HG03457 (cell line): ENCODE data around the gene SEMA5B.

Source experiments
- ATAC-seq: cut with Tn5 transposase; IDR thresholded peaks from one replicate; pipeline ENCODE4 v1.9.1; 2021; ENCODE audit warnings: moderate number of reproducible peaks; ENCODE audit not compliant: unreplicated experiment

The SEMA5B gene

GRCh38 chr3:122912772-122913538 lies 114.6 kb downstream of the SEMA5B start:
- no peak for ATAC-seq

- no peak for ATAC-seq
Observed at GRCh38 chr3:122911901-122912300, 115.7 kb downstream of the SEMA5B start.

GRCh38 chr3:122908251-122908650 lies 119.3 kb downstream of the SEMA5B start:
- no peak for ATAC-seq

GRCh38 chr3:122907471-122907870 lies 120.1 kb downstream of the SEMA5B start:
- no peak for ATAC-seq

- ATAC-seq: no peak
Observed at GRCh38 chr3:122903171-122903570, 124.4 kb downstream of the SEMA5B start.

GRCh38 chr3:122902326-122902725 lies 125.2 kb downstream of the SEMA5B start:
- ATAC-seq: no peak

GRCh38 chr3:122898298-122898697 lies 129.3 kb downstream of the SEMA5B start:
- ATAC-seq: no peak

- no peak for ATAC-seq
Observed at GRCh38 chr3:122893754-122894668, 133.6 kb downstream of the SEMA5B start.

- ATAC-seq: no peak
Observed at GRCh38 chr3:122893282-122893681, 134.3 kb downstream of the SEMA5B start.

- no peak for ATAC-seq
Observed at GRCh38 chr3:122892118-122892960, 135.2 kb downstream of the SEMA5B start.

- ATAC-seq: no peak
Observed at GRCh38 chr3:122890720-122891220, 136.8 kb downstream of the SEMA5B start.

- ATAC-seq: no peak
Observed at GRCh38 chr3:122890077-122890719, 137.4 kb downstream of the SEMA5B start.

- no peak for ATAC-seq
Observed at GRCh38 chr3:122886946-122887345, 140.6 kb downstream of the SEMA5B start.

GRCh38 chr3:122886251-122886650 lies 141.3 kb downstream of the SEMA5B start:
- ATAC-seq: no peak

- no peak for ATAC-seq
Observed at GRCh38 chr3:122882361-122882947, 145.1 kb downstream of the SEMA5B start.

- ATAC-seq: no peak
Observed at GRCh38 chr3:122880624-122881023, 146.9 kb downstream of the SEMA5B start.

GRCh38 chr3:122880173-122880572 lies 147.4 kb downstream of the SEMA5B start:
- no peak for ATAC-seq

GRCh38 chr3:122875547-122876127 lies 151.9 kb downstream of the SEMA5B start:
- ATAC-seq: no peak

- ATAC-seq: no peak
Observed at GRCh38 chr3:122873741-122874515, 153.6 kb downstream of the SEMA5B start.
